H1 (cell line): ENCODE measurements around the gene EPHA10. TPM values are rescaled to one million over a fixed set of nuclear protein-coding genes. Genes with fewer than 3 reads are reported as not detected.

Experiments used
- CTCF ChIA-PET: fragments of 300-600 bp; sonication (Branson Sonifier 250); formaldehyde crosslinking; loops from one replicate; lab custom pipeline; 2021; ENCODE audit not compliant: partially characterized antibody; lab: Charles Lee
- POLR2A ChIA-PET: fragments of 300-600 bp; sonication (Branson Sonifier 250); formaldehyde crosslinking; loops from one replicate; lab custom pipeline; 2021; ENCODE audit warnings: inconsistent platforms; ENCODE audit not compliant: partially characterized antibody; lab: Charles Lee
- DNase-seq, 2 experiments: peaks; one replicate each; pipeline versions ENCODE4 v3.0.0 to v3.0.0-alpha.2; 2010 to 2022; ENCODE audit warnings: low spot score in 2 of 2, low read depth in 1 of 2, mixed read lengths in 1 of 2
- FAIRE-seq: peaks from 2 replicates; lab custom pipeline; 2011; peaks lifted over from hg19 to GRCh38; lab: Jason Lieb, UNC
- H2AFZ ChIP-seq: 2 replicates; pipeline ENCODE4 v1.8.1; 2012; ENCODE audit warnings: low read length, inconsistent platforms
- H2AK5ac ChIP-seq: 2 replicates; pipeline ENCODE4 v1.6.1; 2013; ENCODE audit warnings: low read depth, low read length
- H2BK120ac ChIP-seq: replicated peaks from 2 replicates; pipeline ENCODE3; 2013; ENCODE audit warnings: low read depth, low read length, inconsistent platforms
- H2BK12ac ChIP-seq: 2 replicates; pipeline ENCODE4 v1.6.1; 2013; ENCODE audit warnings: low read depth, low read length
- H2BK15ac ChIP-seq: 2 replicates; pipeline ENCODE4 v1.6.1; 2013; ENCODE audit warnings: low read length
- H2BK20ac ChIP-seq: 2 replicates; pipeline ENCODE4 v1.6.1; 2013; ENCODE audit warnings: low read length
- H2BK5ac ChIP-seq: 2 replicates; pipeline ENCODE4 v1.6.1; 2013; ENCODE audit warnings: low read depth, low read length
- H3K14ac ChIP-seq: 2 replicates; pipeline ENCODE4 v1.6.1; 2013; ENCODE audit warnings: inconsistent platforms; ENCODE audit not compliant: insufficient read length
- H3K18ac ChIP-seq: 2 replicates; pipeline ENCODE4 v1.6.1; 2013; ENCODE audit warnings: low read length; ENCODE audit errors: extremely low read depth
- H3K23ac ChIP-seq: 2 replicates; pipeline ENCODE4 v1.6.1; 2013; ENCODE audit warnings: inconsistent platforms; ENCODE audit not compliant: insufficient read length
- H3K23me2 ChIP-seq: 2 replicates; pipeline ENCODE4 v1.6.1; 2013; ENCODE audit warnings: low read depth, low read length
- H3K27ac ChIP-seq: 2 replicates; pipeline ENCODE4 v1.6.1; 2011; ENCODE audit warnings: low read depth, low read length, inconsistent platforms
- H3K27me3 ChIP-seq, 4 experiments: replicated peaks in 1 of 4; 1 replicate in 1 of 4; 2 replicates in 3 of 4; pipeline versions ENCODE4 v1.6.1 to v1.8.1; 2011 to 2013; ENCODE audit warnings: low read length in 3 of 4, mild to moderate bottlenecking in 3 of 4, inconsistent platforms in 2 of 4, mixed read lengths in 2 of 4, moderate library complexity in 1 of 4; ENCODE audit not compliant: control insufficient read depth in 3 of 4, insufficient read depth in 3 of 4; ENCODE audit errors: extremely low read depth in 1 of 4
- H3K36me3 ChIP-seq, 4 experiments: 2 replicates each; pipeline versions ENCODE4 v1.6.1 to v1.8.1; 2011 to 2013; ENCODE audit warnings: mild to moderate bottlenecking in 4 of 4, low read length in 3 of 4, moderate library complexity in 2 of 4, control low read depth in 1 of 4, inconsistent platforms in 1 of 4; ENCODE audit not compliant: insufficient read depth in 4 of 4, control insufficient read depth in 2 of 4
- H3K4ac ChIP-seq: replicated peaks from 2 replicates; pipeline ENCODE3; 2013; ENCODE audit warnings: low read length, low read depth, mixed read lengths, inconsistent platforms; ENCODE audit not compliant: insufficient read length
- H3K4me1 ChIP-seq, 4 experiments: replicated peaks in 1 of 4; 1 replicate in 1 of 4; 2 replicates in 3 of 4; pipeline versions ENCODE4 v1.6.1 to v1.8.1; 2011 to 2013; ENCODE audit warnings: low read length in 3 of 4, inconsistent platforms in 2 of 4, mixed read lengths in 1 of 4; ENCODE audit not compliant: insufficient read depth in 4 of 4, control insufficient read depth in 3 of 4
- H3K4me2 ChIP-seq, 2 experiments: 2 replicates each; pipeline versions ENCODE4 v1.6.1 to v1.8.1; 2011 to 2013; ENCODE audit warnings: low read depth in 2 of 2, low read length in 2 of 2, control low read depth in 1 of 2, inconsistent platforms in 1 of 2, mild to moderate bottlenecking in 1 of 2; ENCODE audit not compliant: insufficient read depth in 1 of 2
- H3K4me3 ChIP-seq, 4 experiments: fragments of 200-600, 300-600 bp in 1 of 4; sonication (generic), shearing (Covaris generic), sonication (Bioruptor Twin) in 1 of 4; 2 replicates each; pipeline versions ENCODE4 v1.5.1 to v1.8.1; 2011 to 2016; ENCODE audit warnings: low read length in 4 of 4, low read depth in 3 of 4, control low read depth in 2 of 4, inconsistent platforms in 2 of 4, mild to moderate bottlenecking in 2 of 4, mixed read lengths in 1 of 4, moderate library complexity in 1 of 4; ENCODE audit not compliant: insufficient read depth in 2 of 4; ENCODE audit errors: extremely low read depth in 1 of 4
- H3K56ac ChIP-seq: replicated peaks from 2 replicates; pipeline ENCODE3; 2013; ENCODE audit warnings: low read depth, mild to moderate bottlenecking, mixed read lengths, low read length, inconsistent platforms; ENCODE audit not compliant: insufficient read length
- H3K79me1 ChIP-seq: 2 replicates; pipeline ENCODE4 v1.6.1; 2013; ENCODE audit warnings: low read depth, low read length, control low read depth
- H3K79me2 ChIP-seq, 2 experiments: 2 replicates each; pipeline versions ENCODE4 v1.6.1 to v1.8.1; 2012 to 2013; ENCODE audit warnings: low read length in 2 of 2, mild to moderate bottlenecking in 2 of 2, inconsistent platforms in 1 of 2; ENCODE audit not compliant: insufficient read depth in 2 of 2, control insufficient read depth in 1 of 2
- H3K9ac ChIP-seq, 4 experiments: replicated peaks in 1 of 4; 1 replicate in 1 of 4; 2 replicates in 3 of 4; pipeline versions ENCODE4 v1.6.1 to v1.8.1; 2011 to 2013; ENCODE audit warnings: low read depth in 3 of 4, low read length in 3 of 4, control low read depth in 2 of 4, mild to moderate bottlenecking in 2 of 4, moderate library complexity in 2 of 4, inconsistent platforms in 1 of 4; ENCODE audit errors: extremely low read depth in 1 of 4
- H3K9me3 ChIP-seq, 2 experiments: 2 replicates each; pipeline versions ENCODE4 v1.6.1 to v1.8.1; 2012 to 2013; ENCODE audit warnings: mild to moderate bottlenecking in 2 of 2, moderate library complexity in 2 of 2, control low read depth in 1 of 2, inconsistent platforms in 1 of 2, low read depth in 1 of 2, low read length in 1 of 2, mixed read lengths in 1 of 2; ENCODE audit not compliant: insufficient read depth in 2 of 2
- H4K20me1 ChIP-seq, 2 experiments: replicated peaks in 1 of 2; 2 replicates each; pipeline versions ENCODE3 to v1.8.1; 2011 to 2013; ENCODE audit warnings: inconsistent platforms in 2 of 2, low read length in 2 of 2, mild to moderate bottlenecking in 1 of 2; ENCODE audit not compliant: insufficient read depth in 2 of 2, control insufficient read depth in 1 of 2
- H4K5ac ChIP-seq: 2 replicates; pipeline ENCODE4 v1.6.1; 2013; ENCODE audit warnings: low read length, low read depth, mixed read lengths, inconsistent platforms; ENCODE audit not compliant: insufficient read length
- H4K8ac ChIP-seq: 2 replicates; pipeline ENCODE4 v1.8.0; 2013; ENCODE audit warnings: mild to moderate bottlenecking, moderate library complexity, low read length, inconsistent platforms; ENCODE audit not compliant: insufficient read depth; ENCODE audit errors: extremely low read depth
- H4K91ac ChIP-seq: replicated peaks from 2 replicates; pipeline ENCODE3; 2013; ENCODE audit warnings: low read length, mixed read lengths, inconsistent platforms; ENCODE audit not compliant: insufficient read length
- MAFK ChIP-seq: IDR thresholded peaks from 2 replicates; pipeline ENCODE4 v1.6.1; 2012; ENCODE audit warnings: low read depth, mild to moderate bottlenecking, improper control_type of control experiment, low read length
- NANOG ChIP-seq: IDR thresholded peaks from 2 replicates; pipeline ENCODE4 v1.6.1; 2011; ENCODE audit warnings: low read length, low read depth, mild to moderate bottlenecking, inconsistent platforms; ENCODE audit not compliant: insufficient read depth, poor library complexity, severe bottlenecking
- SAP30 ChIP-seq: fragments of 300-600 bp; sonication (generic); IDR thresholded peaks from 2 replicates; pipeline ENCODE4 v1.7.1; 2012; ENCODE audit warnings: low read length, moderate library complexity, mild to moderate bottlenecking, inconsistent platforms; ENCODE audit not compliant: insufficient read depth, insufficient replicate concordance
- SRF ChIP-seq: IDR thresholded peaks from 2 replicates; pipeline ENCODE4 v1.6.1; 2011; ENCODE audit warnings: mild to moderate bottlenecking, low read depth, low read length, moderate library complexity
- TAF1 ChIP-seq: IDR thresholded peaks from 2 replicates; pipeline ENCODE4 v1.6.1; 2011; ENCODE audit warnings: mild to moderate bottlenecking, low read depth, low read length
- WGBS, 2 experiments: shearing (Covaris generic) in 1 of 2; methylation state at CpG; one replicate each; pipeline versions ENCODE4 v1.1.6 to v1.1.7; 2013 to 2015; ENCODE audit warnings: low lambda C conversion rate in 2 of 2, mixed read lengths in 2 of 2, inconsistent platforms in 1 of 2, low coverage in 1 of 2, missing lambda C conversion rate in 1 of 2; ENCODE audit not compliant: insufficient replicate concordance in 2 of 2, insufficient coverage in 1 of 2, insufficient read length in 1 of 2; ENCODE audit errors: extremely low coverage in 1 of 2, missing lambda C conversion rate in 1 of 2; 5-methylcytosine and 5-hydroxymethylcytosine counted together
- polyA plus RNA-seq, 7 experiments: library from polyadenylated mRNA; depleted of rRNA in 3 of 7; stranded (reverse) in 5 of 7; unstranded in 2 of 7; fragments of >200 nt in 5 of 7; fragments of 200-250 nt in 2 of 7; gene quantifications; 1 replicate in 5 of 7; 2 replicates in 1 of 7; 4 replicates in 1 of 7; pipeline versions ENCODE4 v1.2.1 to v1.2.3, GENCODE V29; 2011 to 2013; ENCODE audit warnings: missing spikeins in 2 of 7, mixed read lengths in 2 of 7
- total RNA-seq: library from RNA; stranded (reverse); fragmentation: NEBNext Ultra II Directional; extraction: Animal tissue kit (Norgen Biotek cat#: 25700); gene quantifications from 2 replicates; pipeline ENCODE4 v1.2.1, GENCODE V29; 2021
- TF ChIP-seq, protein P1 (sequence below), 3 experiments: IDR thresholded peaks; 1 replicate in 2 of 3; 2 replicates in 1 of 3; pipeline versions ENCODE4 v1.5.1 to v1.6.1; 2011; ENCODE audit warnings: low read length in 3 of 3, mild to moderate bottlenecking in 3 of 3, inconsistent platforms in 2 of 3, low read depth in 1 of 3, moderate library complexity in 1 of 3; ENCODE audit not compliant: insufficient read depth in 1 of 3; ENCODE audit errors: control extremely low read depth in 1 of 3

The EPHA10 gene
- total and polyA plus RNA-seq, 2 of the 8 experiments (the other 6 are each of a cell fraction or from before 2014, with no cell fraction given): 0.54 to 1.0 TPM

DNA sequence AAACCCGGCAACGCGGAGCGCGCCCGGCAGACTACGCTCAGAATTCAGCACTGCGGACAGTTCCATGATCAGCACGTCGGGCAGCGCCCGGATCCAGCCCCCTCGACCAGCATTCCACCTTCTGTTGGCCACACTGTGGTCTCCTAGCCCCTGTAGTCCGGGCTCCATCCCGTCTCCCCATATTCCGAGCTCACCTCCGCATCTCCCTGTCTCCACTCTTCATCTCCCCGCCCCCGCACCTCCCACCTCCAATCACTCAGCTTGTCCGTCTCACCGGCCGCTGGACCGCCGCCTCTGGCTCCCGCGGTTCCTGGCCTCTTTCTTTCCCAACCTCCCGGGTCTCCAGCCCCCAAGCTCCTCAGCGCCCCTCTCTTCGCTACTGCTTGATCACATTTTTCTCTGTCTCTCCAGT, 500 bp downstream of the EPHA10 start:
- peaks cover 6 to 13% (median 10%) of the 10 kb centered on the region in 4 experiments; a peak in 6 of 7 replicates for H3K4me1 ChIP-seq
- H2BK5ac ChIP-seq: no peak overlapping the region
- H4K20me1 ChIP-seq: peaks cover 0 to 13% of the 10 kb centered on the region in 2 experiments
- no peaks in the 10 kb centered on the region for H3K9me3 ChIP-seq
- no peak overlapping the region for H3K23ac ChIP-seq
- no peak overlapping the region for H2BK12ac ChIP-seq
- H2AK5ac ChIP-seq: no peak overlapping the region
- H3K36me3 ChIP-seq: no peaks in the 10 kb centered on the region
- peak in 1 of 2 experiments; percentile 94 for DNase-seq
- FAIRE-seq: no peak
- no peak overlapping the region for H3K14ac ChIP-seq
- 10% methylated on average over 28 of the region's 29 CpGs; no CpG with 5 or more reads in 1 of the 2 experiments for WGBS, 2 experiments
- H3K79me1 ChIP-seq: no peaks in the 10 kb centered on the region
- H3K4me2 ChIP-seq: peak overlapping the region; percentile 80 to 87
- H2BK120ac ChIP-seq: no peak overlapping the region
- ChIA-PET CTCF (interaction anchor here (0.6 to 2.9 kb wide), 10 partner anchors 9 to 316 kb away, joined by 3 to 12 read pairs (median 4); no protein-coding TSS in a partner anchor), POLR2A (interaction anchor here (0.7 to 4.5 kb wide), 4 partner anchors 31 to 74 kb away, joined by 3 to 23 read pairs (median 4); partner anchors contain the start of genes C1orf122 and YRDC)
- no peak overlapping the region for H3K4ac ChIP-seq
- H3K18ac ChIP-seq: no peak overlapping the region
- H3K79me2 ChIP-seq: no peaks in the 10 kb centered on the region
- H3K9ac ChIP-seq: no peak overlapping the region
- H2AFZ ChIP-seq: no peak overlapping the region
- peaks cover 15 to 74% (median 59%) of the 10 kb centered on the region in 4 experiments for H3K27me3 ChIP-seq
- peaks cover 15% of the 10 kb centered on the region; the same call in 1 of the 2 replicates for H3K23me2 ChIP-seq
- H4K8ac ChIP-seq: no peak overlapping the region
- peak overlapping the region in 3 of 4 experiments; percentile 42 to 57 (median 47); a peak in 6 of 8 replicates for H3K4me3 ChIP-seq
- no peak overlapping the region for H4K91ac ChIP-seq
- H3K27ac ChIP-seq: no peak overlapping the region
- no peak overlapping the region for H2BK20ac ChIP-seq
- H3K56ac ChIP-seq: no peak overlapping the region
- no peak overlapping the region for H2BK15ac ChIP-seq
- H4K5ac ChIP-seq: no peak overlapping the region
- TF ChIP-seq NANOG (no peak), MAFK (no peak), SRF (no peak), TAF1 (no peak), SAP30 (peak; percentile 100)
- TF ChIP-seq, protein P1, sequence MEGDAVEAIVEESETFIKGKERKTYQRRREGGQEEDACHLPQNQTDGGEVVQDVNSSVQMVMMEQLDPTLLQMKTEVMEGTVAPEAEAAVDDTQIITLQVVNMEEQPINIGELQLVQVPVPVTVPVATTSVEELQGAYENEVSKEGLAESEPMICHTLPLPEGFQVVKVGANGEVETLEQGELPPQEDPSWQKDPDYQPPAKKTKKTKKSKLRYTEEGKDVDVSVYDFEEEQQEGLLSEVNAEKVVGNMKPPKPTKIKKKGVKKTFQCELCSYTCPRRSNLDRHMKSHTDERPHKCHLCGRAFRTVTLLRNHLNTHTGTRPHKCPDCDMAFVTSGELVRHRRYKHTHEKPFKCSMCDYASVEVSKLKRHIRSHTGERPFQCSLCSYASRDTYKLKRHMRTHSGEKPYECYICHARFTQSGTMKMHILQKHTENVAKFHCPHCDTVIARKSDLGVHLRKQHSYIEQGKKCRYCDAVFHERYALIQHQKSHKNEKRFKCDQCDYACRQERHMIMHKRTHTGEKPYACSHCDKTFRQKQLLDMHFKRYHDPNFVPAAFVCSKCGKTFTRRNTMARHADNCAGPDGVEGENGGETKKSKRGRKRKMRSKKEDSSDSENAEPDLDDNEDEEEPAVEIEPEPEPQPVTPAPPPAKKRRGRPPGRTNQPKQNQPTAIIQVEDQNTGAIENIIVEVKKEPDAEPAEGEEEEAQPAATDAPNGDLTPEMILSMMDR (IDR thresholded peaks at IDR 0.05; ENCODE audit: control extremely low read depth in 1 of 3, insufficient read depth in 1 of 3, low read depth in 1 of 3, low read length in 3 of 3): no peak
